Activated T-cell treated with anti-CD3 and anti-CD28 coated beads for 4 hours (primary cell): ENCODE results near the gene ZFYVE9.
"Not testable (repeated sequence)": the region's sequence is repeated elsewhere in the genome, so short reads cannot be mapped to it uniquely, and the experiment has no call there.

Source experiments
- DNase-seq: peaks from one replicate; pipeline ENCODE4 v3.0.0-alpha.2; 2020

The ZFYVE9 gene

DNA sequence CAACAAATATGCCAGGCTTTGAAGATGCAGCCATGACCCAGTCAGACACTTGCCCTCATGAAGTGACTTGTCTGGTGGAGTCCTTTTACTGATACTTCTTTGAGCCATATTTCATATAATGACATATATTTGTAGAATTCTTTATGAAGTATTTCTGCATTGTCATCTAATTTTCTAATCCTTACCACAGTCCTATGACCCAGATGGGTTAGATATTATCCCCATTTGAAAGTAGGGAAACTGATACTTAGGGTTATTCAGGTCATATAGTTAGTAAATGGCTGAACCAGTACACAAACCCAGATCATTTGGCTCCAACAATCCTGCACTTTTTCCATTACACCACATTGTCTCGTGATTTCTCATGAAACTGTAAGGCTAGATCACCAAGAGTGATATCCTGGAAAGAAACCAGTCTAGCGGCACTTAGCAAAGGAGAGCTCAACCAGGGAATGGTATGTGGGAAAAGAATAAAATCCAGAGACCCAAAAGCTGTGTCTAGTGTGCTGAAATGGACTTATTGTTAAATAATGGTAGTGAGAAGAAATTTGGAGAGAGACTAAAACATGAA, 49.6 kb downstream of the ZFYVE9 start:
- no peak for DNase-seq

DNA sequence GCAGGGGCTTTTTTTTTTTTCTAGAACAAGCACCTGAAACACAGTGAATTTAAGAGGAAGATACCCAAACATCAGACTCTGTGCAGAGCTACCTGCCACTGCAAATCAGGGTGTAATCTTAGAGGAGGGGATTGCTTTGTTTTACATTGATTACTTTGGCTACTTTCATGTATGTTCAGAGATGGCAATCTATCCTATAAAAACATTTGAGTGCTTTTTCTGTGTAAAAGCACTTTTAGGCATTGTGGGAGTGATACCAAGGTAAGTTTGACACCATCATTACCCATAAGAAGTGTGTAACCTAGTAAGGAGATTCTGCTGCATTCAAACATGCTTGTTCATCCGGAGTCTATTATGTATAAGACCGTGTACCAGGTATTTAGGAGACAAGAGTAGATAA, 50.1 kb downstream of the ZFYVE9 start:
- no peak for DNase-seq

DNA sequence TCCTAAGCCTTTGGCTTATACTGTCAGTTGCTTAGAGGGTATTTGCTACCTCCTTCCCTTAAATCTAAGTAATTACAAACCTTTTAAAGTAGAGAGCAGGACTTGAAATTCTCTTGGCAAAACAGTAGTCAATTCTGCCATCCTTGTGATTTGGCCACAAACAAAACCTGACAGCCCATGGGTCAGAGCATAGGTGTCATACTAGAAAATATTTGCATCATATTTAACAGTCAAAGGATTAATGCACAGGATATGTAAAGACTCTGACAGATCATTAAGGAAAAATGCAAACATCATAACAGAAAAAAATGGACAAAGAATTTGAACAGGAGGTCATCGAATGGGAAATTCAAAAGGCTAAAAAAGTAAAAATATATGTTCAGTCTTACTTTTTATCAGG, 50.5 kb downstream of the ZFYVE9 start:
- DNase-seq, result no peak

DNA sequence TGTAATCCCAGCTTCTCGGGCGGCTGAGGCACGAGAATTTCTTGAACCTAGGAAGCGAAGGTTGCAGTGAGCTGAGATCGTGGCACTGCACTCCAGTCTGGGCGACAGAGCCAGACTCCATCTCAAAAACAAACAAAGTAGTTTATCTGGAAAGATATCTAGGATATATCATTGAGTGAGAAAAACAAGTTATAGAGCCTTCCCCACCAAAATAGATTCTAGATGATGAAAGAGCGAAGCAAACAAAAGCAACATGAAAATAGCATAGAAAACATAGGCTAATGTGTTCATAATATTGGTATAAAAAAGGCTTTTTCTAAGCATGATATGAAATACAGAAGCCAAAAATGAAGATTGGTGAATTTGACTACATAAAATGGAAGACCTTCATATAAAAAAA, 52.1 kb downstream of the ZFYVE9 start:
- no peak for DNase-seq

DNA sequence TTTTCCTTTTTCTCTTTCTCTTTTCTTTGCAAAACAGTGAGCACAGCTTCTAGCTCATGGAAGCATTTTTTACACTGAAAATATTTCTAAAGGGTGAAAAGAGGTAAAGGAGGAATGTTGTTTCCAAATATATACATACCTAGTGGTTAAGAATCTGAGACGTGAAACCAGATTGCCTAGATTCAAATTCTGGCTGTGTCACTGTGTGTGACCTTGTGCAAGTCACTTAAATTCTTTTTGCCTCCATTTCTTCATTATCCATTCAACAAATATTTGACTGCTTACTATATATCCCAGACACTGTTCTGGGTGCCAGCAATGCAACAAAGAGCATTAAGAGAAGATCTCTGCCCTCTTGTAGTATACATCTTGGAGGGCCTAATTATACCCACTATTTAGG, 53.3 kb downstream of the ZFYVE9 start:
- DNase-seq, result no peak

DNA sequence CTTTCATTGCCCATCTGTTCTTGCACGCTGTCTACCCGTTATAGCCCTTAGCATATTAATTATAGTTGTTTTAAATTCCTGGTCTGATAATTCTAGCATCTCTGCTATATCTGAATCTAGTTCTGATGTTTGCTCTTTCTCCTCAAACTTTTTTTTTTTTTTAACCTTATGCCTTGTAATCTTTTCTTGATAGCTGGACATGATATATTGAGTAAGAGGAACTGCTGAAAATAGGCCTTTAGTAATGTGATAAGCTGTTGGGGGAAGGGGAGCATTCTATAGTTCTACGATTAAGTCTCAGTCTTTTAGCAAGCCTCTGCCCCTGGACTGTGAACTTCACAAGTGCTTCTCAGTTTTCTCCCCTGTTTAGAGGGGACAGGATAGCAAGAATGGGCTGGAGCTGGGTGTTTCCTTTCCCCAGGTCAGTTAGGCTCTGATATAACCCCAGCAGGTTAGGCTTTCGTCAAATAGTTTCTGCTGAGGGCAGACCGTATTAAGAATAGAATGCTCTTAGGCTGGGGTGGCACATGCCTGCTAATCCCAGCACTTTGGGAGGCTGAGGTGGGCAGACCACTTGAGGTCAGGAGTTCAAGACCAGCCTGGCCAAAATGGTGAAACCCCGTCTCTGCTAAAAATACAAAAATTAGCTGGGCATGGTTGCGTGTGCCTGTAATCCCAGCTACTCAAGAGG, 62.2 kb downstream of the ZFYVE9 start:
- no peak for DNase-seq

DNA sequence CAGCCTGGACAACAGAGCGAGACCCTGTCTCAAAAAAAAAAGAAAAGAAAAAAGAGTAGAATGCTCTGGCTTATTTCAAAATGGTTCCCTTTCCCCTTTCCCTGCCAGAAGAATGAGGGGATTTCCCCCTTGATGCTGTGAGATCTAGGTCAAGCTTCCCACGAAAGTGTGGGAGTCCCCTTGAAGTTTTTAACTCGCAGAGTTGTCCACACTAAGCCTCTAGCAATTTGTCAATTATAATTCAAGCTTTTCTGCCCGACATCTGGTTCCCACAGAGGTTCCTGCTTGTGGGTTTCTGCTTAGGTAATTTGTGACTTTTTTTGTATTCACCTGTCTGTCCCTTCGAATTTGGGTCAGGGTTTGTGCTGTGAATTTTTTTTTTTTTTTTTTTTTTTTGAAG, 62.8 kb downstream of the ZFYVE9 start:
- no peak for DNase-seq

DNA sequence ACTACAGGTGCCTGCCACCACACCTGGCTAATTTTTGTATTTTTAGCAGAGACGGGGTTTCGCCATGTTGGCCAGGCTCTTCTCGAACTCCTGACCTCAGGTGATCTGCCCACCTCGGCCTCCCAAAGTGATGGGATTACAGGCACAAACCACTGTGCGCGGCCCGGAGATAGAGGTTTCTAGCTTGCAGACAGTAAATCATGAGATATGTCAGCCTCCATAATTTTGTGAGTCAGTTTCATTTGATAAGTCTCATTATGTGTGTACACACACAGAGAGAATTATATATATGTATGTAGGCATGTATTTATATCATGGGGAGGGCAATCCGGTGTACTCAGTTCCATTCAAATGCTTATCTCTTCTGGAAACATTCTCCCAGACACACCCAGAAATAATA, 64.8 kb downstream of the ZFYVE9 start:
- DNase-seq, result not testable (repeated sequence)

DNA sequence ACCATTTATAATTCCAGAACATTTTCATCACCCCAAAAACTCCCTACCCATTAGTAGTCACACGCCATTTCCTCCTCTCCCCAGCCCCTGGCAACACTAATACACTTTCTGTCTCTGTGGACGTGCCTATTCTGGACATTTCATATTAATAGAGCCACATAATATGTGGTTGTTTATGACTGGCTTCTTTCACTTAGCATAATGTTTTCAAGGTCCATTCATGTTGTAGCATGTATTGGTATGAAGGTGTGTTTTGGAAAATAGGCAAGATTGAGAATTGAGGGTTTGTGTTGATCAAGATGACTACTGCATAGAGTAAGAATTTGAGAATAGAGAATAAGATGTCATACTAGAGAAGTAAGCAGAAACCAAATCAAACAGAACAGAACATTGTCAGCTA, 67.5 kb downstream of the ZFYVE9 start:
- DNase-seq, result no peak

DNA sequence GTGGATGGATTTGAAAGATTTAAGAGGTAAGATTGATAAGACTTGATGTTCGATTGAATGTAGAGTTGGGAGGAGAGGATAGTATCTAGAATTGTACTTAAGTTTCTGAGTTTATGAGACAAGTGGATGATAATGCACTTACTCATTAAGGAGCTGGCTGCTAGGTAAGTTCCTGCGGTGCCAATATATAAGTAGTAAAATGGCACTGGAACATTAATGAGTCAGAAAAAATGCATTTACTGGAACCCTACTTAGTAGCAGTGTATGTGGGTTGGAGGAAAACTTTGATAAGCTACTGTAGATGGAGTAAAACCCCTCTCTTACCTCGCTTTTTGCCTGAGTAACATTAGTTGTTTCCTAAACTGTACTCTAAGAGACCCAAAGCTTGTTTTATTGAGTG, 68.2 kb downstream of the ZFYVE9 start:
- no peak for DNase-seq

DNA sequence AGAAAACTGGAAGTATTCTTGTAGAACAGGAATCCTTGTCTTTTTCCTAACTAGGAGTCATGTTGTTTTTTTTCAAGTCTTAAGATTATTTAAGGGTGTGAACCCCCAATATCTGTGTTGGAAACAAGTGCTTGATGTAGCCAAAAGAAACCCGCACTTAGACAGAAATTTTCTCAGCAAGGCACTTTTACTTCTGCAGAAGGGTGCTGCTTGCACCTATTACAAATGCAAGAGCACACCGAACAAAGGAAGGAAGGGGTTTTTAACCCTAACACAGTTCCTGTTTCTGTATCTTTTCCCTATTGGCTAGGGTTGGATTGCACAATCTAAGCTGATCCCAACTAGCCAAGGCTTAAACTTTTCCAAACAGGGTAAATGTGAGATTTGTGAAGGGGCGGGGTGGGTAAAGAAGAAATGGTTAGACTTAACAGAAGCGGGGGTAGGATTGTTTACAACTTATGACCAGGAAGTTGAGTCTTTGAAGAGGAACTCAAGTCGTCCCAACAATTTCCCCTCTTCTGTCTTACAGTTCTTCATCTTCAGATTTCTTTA, 75.1 kb downstream of the ZFYVE9 start:
- no peak for DNase-seq

DNA sequence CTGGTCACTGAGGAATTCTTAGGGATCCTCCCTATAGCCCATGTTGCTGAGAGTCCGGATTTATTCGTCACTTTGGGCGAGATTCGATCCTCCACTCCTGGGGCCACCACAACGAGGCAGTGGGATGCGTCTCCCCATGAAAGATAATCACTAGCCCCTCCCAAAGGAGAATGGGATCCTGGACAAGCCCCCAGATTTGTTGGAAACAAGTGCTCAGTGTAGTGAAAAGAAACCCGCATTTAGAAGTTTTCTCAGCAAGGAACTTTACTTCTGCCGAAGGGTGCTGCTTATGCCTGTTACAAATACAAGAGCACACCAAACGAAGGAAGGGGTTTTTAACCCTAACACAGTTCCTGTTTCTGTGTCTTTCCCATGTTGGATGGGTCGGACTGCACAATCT, 83.3 kb downstream of the ZFYVE9 start:
- DNase-seq, result no peak

DNA sequence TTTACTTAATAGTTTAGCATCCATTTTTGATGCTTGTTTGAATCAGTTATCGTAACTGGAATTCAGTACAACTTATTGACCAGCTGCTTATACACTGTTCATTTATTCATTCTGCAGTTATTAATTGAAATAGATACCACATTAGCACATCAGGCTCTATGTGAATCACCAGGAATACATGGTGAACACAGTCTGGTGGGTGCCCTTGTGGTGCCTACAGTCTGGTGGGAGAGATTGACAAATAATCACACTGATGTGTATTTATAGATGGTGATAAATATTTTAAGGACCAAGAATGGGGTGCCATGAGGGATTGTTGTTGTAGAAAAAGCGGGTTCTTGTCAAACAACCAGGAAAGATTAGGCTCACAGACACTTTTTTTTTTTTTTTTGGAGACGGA, 87.6 kb downstream of the ZFYVE9 start:
- no peak for DNase-seq

DNA sequence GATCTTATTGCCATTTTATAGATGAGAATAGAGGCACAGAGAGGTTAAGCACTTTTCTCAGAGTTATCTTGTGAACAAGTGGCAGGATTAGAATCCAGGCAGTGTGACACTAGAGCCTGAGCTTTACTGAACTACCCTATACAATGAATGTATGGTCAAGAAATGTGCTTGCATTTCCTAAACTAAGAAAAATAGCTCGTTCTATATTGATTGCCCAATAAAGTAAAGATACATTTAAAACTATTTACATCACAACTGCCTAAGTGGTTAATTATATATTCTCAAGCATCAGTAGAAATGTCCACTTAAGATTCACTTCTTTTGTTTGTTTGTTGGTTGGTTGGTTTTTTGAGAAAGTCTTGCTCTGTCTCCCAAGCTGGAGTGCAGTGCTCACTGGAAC, 91.6 kb downstream of the ZFYVE9 start:
- no peak for DNase-seq

DNA sequence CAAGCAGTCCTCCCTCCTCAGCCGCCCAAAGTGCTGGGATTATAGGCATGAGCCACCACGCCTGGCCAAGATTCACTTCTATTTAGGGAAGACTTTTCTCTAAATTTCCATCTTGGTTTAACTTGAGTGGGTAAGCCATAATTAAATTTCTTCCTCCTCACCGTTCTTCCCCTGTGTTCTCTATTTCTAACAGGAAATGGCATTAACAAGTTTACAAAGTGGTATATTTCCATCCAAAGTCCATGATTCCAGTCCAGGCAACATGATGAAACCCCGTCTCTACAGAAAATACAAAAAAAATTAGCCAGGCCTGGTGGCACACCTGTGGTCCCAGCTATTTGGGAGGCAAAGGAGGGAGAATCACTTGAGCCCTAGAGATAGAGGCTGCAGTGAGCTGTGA, 92.1 kb downstream of the ZFYVE9 start:
- no peak for DNase-seq

DNA sequence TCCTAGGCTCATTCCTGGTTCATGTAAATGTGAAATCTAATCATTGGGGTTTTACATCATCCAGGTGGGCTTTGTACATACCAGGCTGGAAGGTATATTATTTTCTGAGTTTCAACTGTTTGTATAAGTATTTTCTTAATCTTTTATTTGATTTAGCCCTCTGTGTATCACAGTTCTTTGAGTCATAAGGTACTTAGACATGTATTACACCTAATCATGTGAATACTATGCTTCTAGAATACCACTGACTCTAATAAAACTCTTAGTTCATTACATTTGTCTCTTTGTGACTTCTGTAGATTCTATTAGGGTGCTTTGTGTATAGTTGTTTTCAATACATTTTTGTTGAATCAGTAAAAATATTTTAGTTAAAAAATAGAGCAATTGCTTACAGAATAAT, 92.8 kb downstream of the ZFYVE9 start:
- DNase-seq, result no peak

DNA sequence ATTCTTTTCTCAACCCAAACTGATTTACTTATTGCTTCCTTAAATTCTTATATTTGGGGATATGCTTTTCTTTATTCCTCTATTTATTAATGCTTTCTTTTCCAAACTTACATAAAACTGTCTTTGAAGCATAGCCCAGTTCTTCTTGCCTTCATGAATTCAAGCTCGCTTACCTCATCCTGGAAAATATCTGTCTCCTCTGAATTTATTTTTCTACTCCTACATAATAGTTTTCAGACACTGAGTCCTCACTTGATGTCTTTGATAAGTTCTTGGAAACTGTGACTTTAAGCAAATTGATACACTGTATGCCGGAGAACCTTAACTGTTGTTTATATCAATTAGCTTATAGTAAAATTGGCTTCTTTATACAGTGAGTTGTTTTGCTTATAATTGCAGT, 93.8 kb downstream of the ZFYVE9 start:
- DNase-seq, result no peak

DNA sequence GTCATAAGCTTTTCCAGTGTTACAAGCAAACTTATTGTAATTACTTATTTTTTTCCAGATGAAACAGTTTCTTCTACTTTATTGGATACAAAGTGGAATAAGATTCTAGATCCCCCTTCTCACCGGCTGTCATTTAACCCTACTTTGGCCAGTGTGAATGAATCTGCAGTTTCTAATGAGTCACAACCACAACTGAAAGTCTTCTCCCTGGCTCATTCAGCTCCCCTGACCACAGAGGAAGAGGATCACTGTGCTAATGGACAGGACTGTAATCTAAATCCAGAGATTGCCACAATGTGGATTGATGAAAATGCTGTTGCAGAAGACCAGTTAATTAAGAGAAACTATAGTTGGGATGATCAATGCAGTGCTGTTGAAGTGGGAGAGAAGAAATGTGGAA, 95.5 kb downstream of the ZFYVE9 start:
- DNase-seq, result no peak

DNA sequence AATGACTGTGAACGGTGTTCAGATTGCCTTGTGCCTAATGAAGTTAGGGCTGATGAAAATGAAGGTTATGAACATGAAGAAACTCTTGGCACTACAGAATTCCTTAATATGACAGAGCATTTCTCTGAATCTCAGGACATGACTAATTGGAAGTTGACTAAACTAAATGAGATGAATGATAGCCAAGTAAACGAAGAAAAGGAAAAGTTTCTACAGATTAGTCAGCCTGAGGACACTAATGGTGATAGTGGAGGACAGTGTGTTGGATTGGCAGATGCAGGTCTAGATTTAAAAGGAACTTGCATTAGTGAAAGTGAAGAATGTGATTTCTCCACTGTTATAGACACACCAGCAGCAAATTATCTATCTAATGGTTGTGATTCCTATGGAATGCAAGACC, 96.6 kb downstream of the ZFYVE9 start:
- DNase-seq, result no peak

DNA sequence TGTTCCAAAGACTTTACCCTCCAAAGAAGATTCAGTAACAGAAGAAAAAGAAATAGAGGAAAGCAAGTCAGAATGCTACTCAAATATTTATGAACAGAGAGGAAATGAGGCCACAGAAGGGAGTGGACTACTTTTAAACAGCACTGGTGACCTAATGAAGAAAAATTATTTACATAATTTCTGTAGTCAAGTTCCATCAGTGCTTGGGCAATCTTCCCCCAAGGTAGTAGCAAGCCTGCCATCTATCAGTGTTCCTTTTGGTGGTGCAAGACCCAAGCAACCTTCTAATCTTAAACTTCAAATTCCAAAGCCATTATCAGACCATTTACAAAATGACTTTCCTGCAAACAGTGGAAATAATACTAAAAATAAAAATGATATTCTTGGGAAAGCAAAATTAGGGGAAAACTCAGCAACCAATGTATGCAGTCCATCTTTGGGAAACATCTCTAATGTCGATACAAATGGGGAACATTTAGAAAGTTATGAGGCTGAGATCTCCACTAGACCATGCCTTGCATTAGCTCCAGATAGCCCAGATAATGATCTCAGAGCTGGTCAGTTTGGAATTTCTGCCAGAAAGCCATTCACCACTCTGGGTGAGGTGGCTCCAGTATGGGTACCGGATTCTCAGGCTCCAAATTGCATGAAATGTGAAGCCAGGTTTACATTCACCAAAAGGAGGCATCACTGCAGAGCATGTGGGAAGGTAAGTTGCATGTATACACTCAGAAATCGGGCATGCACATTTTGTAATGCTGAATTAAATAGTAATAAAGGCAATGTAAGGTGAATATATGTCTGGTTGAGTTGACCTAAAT, 97.2 kb downstream of the ZFYVE9 start:
- DNase-seq, result no peak

DNA sequence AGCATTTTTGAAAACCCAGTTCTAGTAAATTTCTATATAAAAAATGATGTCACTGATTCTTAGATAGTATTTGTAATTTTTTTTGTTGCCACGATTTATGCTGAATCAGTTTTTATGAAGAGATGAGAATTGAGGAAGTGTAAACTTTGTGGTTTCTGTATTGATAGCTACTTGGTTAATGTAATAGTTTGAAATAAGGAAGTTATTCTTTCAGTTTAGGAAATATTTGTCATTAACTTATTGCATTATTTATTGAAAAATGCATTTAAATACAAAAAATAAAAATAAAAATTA, 97.8 kb downstream of the ZFYVE9 start:
- no peak for DNase-seq

DNA sequence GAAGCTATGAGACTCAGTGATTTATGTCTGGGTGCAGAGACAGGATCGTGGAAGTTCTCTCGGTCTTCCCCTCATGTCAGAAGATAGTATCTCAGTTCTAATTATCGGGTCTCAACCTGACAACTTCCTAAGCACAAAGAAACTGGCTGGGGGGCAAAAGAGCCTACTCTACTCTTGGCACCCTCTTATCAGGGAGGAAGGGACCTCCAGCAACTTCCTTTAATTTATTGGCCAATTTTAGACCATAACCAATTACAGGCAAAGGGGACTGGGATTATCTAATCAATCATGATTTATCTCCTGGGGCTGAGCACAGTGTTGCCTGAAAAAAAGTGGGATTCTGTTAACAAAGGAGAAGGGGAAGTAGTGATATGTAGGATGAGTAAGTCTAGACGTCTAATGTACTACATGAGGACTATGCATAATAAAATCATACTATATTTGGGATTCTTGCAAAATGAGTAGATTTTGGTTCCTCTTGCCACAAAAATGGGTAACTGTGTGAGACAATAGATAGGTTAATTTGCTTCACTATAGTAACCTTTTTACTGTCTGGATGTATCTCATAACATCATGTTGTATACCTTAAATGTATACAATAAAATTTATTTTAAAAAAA, 98.8 kb downstream of the ZFYVE9 start:
- no peak for DNase-seq

DNA sequence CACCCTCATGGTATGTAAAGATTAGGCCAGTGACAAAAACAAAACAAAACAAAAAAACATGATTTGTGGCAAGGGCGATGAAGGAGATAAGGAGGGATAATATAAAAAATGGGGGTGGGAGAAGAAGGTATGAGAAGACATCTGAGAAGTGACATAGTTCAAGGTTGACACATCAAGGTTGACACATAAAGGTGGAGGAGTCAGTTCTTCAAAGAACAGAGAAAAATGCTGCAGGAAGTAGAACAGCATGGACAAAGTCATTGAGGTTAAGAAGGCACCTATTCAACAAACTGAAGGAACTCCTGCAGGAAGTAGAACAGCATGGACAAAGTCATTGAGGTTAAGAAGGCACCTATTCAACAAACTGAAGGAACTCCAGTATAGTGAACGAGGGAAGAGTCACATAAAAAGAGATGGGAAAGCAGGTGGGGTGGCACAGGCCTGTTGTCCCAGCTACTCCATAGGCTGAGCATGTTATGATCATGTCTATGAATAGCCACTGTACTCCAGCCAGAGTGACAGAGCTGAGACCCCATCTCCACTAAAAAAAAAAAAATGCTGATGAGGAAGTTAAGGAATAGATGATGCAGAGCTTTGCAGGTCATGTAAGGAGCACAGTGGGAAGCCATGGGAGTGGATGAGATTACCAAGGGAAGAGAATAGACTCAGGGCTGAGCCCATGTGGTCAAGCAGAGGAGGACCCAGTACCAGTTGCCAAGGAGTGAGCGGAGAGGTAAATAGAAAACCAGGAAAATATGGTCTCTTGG, 101.5 kb downstream of the ZFYVE9 start:
- DNase-seq, result no peak
